Measurements from ENCODE around the gene PCK2. TPM values are rescaled to one million over a fixed set of nuclear protein-coding genes. Genes with fewer than 3 reads are reported as not detected.

PCK2 gene
- total and polyA plus RNA-seq, 2 of the 13 experiments (the other 11 are each of a cell fraction or from before 2014, with no cell fraction given) = 129 to 272 TPM

- FAIRE-seq = no peak
- peaks cover 44% of the 10 kb centered on the region for H3K79me2 ChIP-seq (ENCODE audit: insufficient read depth, low read length)
- H3K9ac ChIP-seq (ENCODE audit: insufficient read depth, low read depth, low read length) = no peak overlapping the region
- in situ Hi-C loops (cut with HindIII; ENCODE audit: extremely low pct_ligation_motif_present, low pct_unique_long_range_greater_than_20kb) = loop anchor here (25.0 kb wide), 1 partner anchor 826 kb away; the partner anchor contains the start of genes BCL2L2, PABPN1 and PPP1R3E
- 89% methylated on average over 13 of the region's 13 CpGs for WGBS (ENCODE audit: low lambda C conversion rate)
- peak overlapping the region; percentile 88 for H3K4me2 ChIP-seq (ENCODE audit: low read depth, low read length)
- H3K4me1 ChIP-seq (ENCODE audit: insufficient read depth, low read length) = peaks cover 67% of the 10 kb centered on the region
- no peaks in the 10 kb centered on the region for H3K9me3 ChIP-seq (ENCODE audit: low read length)
- H3K4me3 ChIP-seq (replicated peaks in 1 of 3; ENCODE audit: insufficient read depth in 1 of 3, low read depth in 2 of 3, low read length in 3 of 3) = peak overlapping the region in 1 of 3 experiments; percentile 99; a peak in 1 of 6 replicates
- H4K20me1 ChIP-seq (ENCODE audit: insufficient read depth, low read length) = peaks cover 11% of the 10 kb centered on the region
- no peak overlapping the region for H2AFZ ChIP-seq (ENCODE audit: low read length)
- peak overlapping the region; percentile 75 for H3K27ac ChIP-seq (ENCODE audit: extremely low read length, insufficient read depth, low read length)
- DNase-seq (ENCODE audit: low spot score) = no peak
- intact Hi-C loops (cut with micrococcal nuclease; ENCODE audit: unreplicated experiment) = no loop called here
- no TSS peak for BruUV-seq (replicated peaks)
- no peak for ATAC-seq
- POLR2A ChIA-PET = interaction anchor here (0.9 to 22.7 kb wide), 11 partner anchors 8 to 1043 kb away, joined by 3 to 977 read pairs (median 42); partner anchors contain the start of genes ACIN1, C14orf119, CHMP4A and CIDEB
- H3K27me3 ChIP-seq (ENCODE audit: control insufficient read depth in 1 of 2, insufficient read depth in 2 of 2, low read length in 2 of 2) = no peaks in the 10 kb centered on the region; a peak in 1 of 5 replicates
- CTCF ChIA-PET (ENCODE audit: low intra/inter-chr PET ratio, low total read pairs) = interaction anchor here (1.4 kb wide), 1 partner anchor 22 kb away, joined by 6 read pairs; the partner anchor contains the start of gene IRF9
- H3K36me3 ChIP-seq (replicated peaks in 1 of 2; ENCODE audit: control insufficient read depth in 1 of 2, insufficient read depth in 2 of 2, low read length in 2 of 2) = peaks cover 19 to 35% of the 10 kb centered on the region in 2 experiments
- TF ChIP-seq PTBP1 (IDR thresholded peaks at IDR 0.05; ENCODE audit: low read depth, low read length, poor library complexity, severe bottlenecking) (peak; percentile 33), GABPB1 (CRISPR knock-in tag; IDR thresholded peaks at IDR 0.05) (0 out of 2 replicates have a peak, but pooled peaks have one; percentile 17), ELF4 (CRISPR knock-in tag; IDR thresholded peaks at IDR 0.05; ENCODE audit: borderline replicate concordance) (no peak), ZNF782 (CRISPR knock-in tag; IDR thresholded peaks at IDR 0.05; ENCODE audit: borderline replicate concordance) (0 out of 2 replicates have a peak, but pooled peaks have one; percentile 29), CBX5 (CRISPR knock-in tag; IDR thresholded peaks at IDR 0.05; ENCODE audit: borderline replicate concordance) (peak; percentile 55; the same call in 1 of the 2 replicates), ZFY (CRISPR knock-in tag; IDR thresholded peaks at IDR 0.05) (peak; percentile 29; the same call in 1 of the 2 replicates), MEF2D (CRISPR knock-in tag; IDR thresholded peaks at IDR 0.05) (no peak), MXD4 (CRISPR knock-in tag; IDR thresholded peaks at IDR 0.05) (no peak; the same call in 1 of the 2 replicates), SAP130 (CRISPR knock-in tag; IDR thresholded peaks at IDR 0.05; ENCODE audit: low read depth) (peak; percentile 10; the same call in 1 of the 2 replicates), NR2C2 (CRISPR knock-in tag; IDR thresholded peaks at IDR 0.05; ENCODE audit: borderline replicate concordance) (peak; percentile 53; the same call in 1 of the 2 replicates), NFE2 (CRISPR knock-in tag; IDR thresholded peaks at IDR 0.05) (no peak), ZNF761 (CRISPR knock-in tag; conservative IDR thresholded peaks at IDR 0.05) (0 out of 2 replicates have a peak, but pooled peaks have one; percentile 45), ATF7 (IDR thresholded peaks at IDR 0.05) (peak; percentile 84), ATF7 (CRISPR knock-in tag; IDR thresholded peaks at IDR 0.05) (peak; percentile 45; the same call in 1 of the 2 replicates), GATAD2A (CRISPR knock-in tag; IDR thresholded peaks at IDR 0.05) (no peak), IKZF5 (CRISPR knock-in tag; IDR thresholded peaks at IDR 0.05) (0 out of 2 replicates have a peak, but pooled peaks have one; percentile 1), ZNF687 (CRISPR knock-in tag; IDR thresholded peaks at IDR 0.05) (peak; percentile 72), SALL1 (CRISPR knock-in tag; IDR thresholded peaks at IDR 0.05) (0 out of 2 replicates have a peak, but pooled peaks have one; percentile 9), SP5 (CRISPR knock-in tag; IDR thresholded peaks at IDR 0.05; ENCODE audit: borderline replicate concordance, low read depth) (peak; percentile 28; the same call in 1 of the 2 replicates)
Measured at GRCh38 chr14:24138396-24139271, 44.5 kb downstream of the PCK2 start.
